ENCODE measurements around the gene EGLN3.

GRCh38 chr14:33897382-33897781, 53.5 kb downstream of the EGLN3 start:
- TF ChIP-seq, protein P1, sequence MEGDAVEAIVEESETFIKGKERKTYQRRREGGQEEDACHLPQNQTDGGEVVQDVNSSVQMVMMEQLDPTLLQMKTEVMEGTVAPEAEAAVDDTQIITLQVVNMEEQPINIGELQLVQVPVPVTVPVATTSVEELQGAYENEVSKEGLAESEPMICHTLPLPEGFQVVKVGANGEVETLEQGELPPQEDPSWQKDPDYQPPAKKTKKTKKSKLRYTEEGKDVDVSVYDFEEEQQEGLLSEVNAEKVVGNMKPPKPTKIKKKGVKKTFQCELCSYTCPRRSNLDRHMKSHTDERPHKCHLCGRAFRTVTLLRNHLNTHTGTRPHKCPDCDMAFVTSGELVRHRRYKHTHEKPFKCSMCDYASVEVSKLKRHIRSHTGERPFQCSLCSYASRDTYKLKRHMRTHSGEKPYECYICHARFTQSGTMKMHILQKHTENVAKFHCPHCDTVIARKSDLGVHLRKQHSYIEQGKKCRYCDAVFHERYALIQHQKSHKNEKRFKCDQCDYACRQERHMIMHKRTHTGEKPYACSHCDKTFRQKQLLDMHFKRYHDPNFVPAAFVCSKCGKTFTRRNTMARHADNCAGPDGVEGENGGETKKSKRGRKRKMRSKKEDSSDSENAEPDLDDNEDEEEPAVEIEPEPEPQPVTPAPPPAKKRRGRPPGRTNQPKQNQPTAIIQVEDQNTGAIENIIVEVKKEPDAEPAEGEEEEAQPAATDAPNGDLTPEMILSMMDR (IDR thresholded peaks at IDR 0.05): no peak
- TF ChIP-seq POLR2A (IDR thresholded peaks at IDR 0.05): no peak
